Measurements from ENCODE around the gene ZNF155.

Gene ZNF155

GRCh38 chr19:44003461-44004009 lies 19.5 kb downstream of the ZNF155 start:
- DNase-seq (ENCODE audit: low spot score): peak; percentile 58

- DNase-seq (ENCODE audit: low spot score): no peak
Measured at GRCh38 chr19:44005973-44006372, 22.0 kb downstream of the ZNF155 start.

DNA sequence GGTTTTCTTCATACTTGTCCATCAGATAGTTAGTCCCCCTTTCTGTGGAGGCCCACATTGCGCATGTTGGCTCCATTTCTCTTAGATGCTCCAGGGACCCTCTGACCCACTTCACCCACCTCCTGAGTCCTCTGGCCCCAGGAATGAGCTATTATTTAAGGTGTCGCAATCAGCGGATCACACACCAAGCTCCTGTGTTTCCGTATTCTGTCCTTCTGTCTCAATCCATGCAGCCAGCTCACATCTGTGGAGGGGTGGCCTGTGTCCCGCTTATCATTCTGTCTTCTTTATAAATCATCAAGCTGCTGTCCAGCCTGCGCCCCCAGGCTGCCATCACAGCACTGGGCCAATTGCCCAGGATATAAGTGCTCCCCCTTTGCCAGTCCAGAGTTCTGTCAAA lies 23.5 kb downstream of the ZNF155 start:
- DNase-seq (ENCODE audit: low spot score): no peak

- DNase-seq (ENCODE audit: low spot score): no peak
Measured at GRCh38 chr19:44010468-44010867, 26.5 kb downstream of the ZNF155 start.

DNA sequence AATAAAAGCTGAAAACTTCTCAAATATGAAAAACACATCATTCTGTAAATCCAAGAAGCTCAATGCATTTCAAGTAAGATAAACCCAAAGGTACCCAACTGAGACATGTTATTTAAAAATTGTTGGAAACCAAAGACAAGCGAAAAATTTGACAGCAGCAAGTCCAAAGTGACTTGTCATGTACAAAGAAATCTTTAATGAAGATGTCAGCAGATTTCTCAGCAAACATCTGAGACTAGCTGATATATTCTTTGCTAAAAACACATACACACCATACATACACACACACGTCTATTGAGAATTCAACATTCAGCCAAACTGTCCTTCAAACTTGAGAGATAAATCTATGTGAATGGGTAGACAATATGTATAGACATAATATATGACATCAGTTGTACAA lies 35.5 kb downstream of the ZNF155 start:
- no peak for DNase-seq (ENCODE audit: low spot score)

DNA sequence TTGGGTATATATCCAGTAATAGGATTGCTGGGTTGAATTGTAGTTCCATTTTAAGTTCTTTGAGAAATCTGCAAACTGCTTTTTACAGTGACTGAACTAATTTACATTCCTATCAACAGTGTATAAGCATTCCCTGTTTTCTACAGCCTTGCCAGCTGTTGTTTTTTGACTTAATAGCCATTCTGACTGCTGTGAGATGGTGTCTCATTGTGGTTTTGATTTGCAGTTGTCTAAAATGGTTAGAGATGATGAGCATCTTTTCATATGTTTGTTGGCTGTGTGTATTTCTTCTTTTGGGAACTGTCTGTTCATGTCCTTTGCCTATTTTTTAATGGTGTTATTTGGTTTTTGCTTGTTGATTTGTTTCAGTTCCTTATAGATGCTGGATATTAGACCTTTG lies 37.2 kb downstream of the ZNF155 start:
- no peak for DNase-seq (ENCODE audit: low spot score)

DNA sequence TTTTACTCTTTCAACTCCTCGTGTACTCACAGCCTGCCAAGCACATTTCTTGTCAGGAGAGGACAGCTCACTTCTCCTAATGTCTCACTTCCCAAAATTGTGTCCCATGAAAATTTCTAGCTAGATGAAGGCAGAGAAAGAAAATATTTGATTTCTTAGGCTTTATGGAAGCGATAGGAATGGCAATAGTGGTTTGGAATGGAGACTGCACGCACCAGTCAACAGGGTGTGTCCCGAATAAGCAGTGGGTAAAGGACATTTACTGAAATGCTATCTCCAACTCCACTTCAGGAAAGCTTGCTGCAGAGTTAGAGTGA lies 40.9 kb downstream of the ZNF155 start:
- DNase-seq (ENCODE audit: low spot score): no peak

- peak; percentile 95 for DNase-seq (ENCODE audit: low spot score)
Measured at GRCh38 chr19:44025217-44025936, 41.4 kb downstream of the ZNF155 start, which contains the start of gene ZNF222. ZNF222 (plus strand) TSS chr19:44025379; CDS start chr19:44025437, 58 bp downstream.

DNA sequence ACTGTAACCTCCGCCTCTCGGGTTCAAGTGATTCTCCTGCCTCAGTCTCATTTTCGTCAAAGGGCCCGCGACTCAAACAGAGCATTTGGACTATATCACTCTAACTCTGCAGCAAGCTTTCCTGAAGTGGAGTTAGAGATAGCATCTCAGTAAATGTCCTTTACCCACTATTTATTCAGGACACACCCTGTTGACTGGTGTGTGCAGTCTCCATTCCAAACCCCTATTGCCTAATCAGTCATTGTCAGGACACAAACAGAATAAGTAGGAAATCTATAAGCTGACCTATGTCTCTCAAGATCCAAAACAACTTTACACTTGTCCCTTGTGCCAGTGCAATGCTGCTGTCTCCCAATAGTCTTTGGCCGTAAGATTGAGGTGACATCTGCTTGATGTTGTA lies 42.6 kb downstream of the ZNF155 start:
- no peak for DNase-seq (ENCODE audit: low spot score)

- DNase-seq (ENCODE audit: low spot score): no peak
Measured at GRCh38 chr19:44032001-44032610, 48.1 kb downstream of the ZNF155 start.

GRCh38 chr19:44042147-44042546 lies 58.2 kb downstream of the ZNF155 start:
- DNase-seq (ENCODE audit: low spot score): no peak
